Right atrium auricular region (tissue), 2 donors: ENCODE data around the gene ITGBL1. TPM values are rescaled to one million over a fixed set of nuclear protein-coding genes. Genes with fewer than 3 reads are reported as not detected.
"Not testable (repeated sequence)": the region's sequence is repeated elsewhere in the genome, so short reads cannot be mapped to it uniquely, and the experiment has no call there.

Experiments used
- DNase-seq: peaks from one replicate; pipeline ENCODE4 v3.0.0-alpha.2; 2019; ENCODE audit warnings: low spot score
- H3K27ac ChIP-seq, 2 donors: fragments of 200-600 bp; sonication (generic); 1 replicate in 1 of 2; 2 replicates in 1 of 2; pipeline ENCODE4 v1.5.1; 2016 to 2019
- H3K27me3 ChIP-seq, 2 donors: fragments of 200-600 bp; sonication (generic); one replicate each; pipeline versions ENCODE4 v1.5.1 to v1.6.0; 2017 to 2019
- H3K36me3 ChIP-seq: fragments of 200-600 bp; sonication (generic); one replicate; pipeline ENCODE4 v1.5.1; 2016
- H3K4me1 ChIP-seq, 2 donors: fragments of 200-600 bp; sonication (generic); one replicate each; pipeline versions ENCODE4 v1.5.1 to v1.6.0; 2017 to 2019
- H3K4me3 ChIP-seq, 2 donors: fragments of 200-600 bp; sonication (generic); 1 replicate in 1 of 2; 2 replicates in 1 of 2; pipeline ENCODE4 v1.5.1; 2017 to 2019; ENCODE audit warnings: mild to moderate bottlenecking in 1 of 2, moderate library complexity in 1 of 2
- H3K9me3 ChIP-seq, 2 donors: fragments of 200-600 bp; sonication (generic); one replicate each; pipeline ENCODE4 v1.5.1; 2019
- total RNA-seq, 2 donors: library from RNA; depleted of rRNA; stranded (reverse); fragments of >200 nt; gene quantifications; one replicate each; pipeline ENCODE4 v1.1.0, GENCODE V29; 2016
- TF ChIP-seq, protein P1 (sequence below), 2 donors: fragments of 200-600 bp; sonication (generic); IDR thresholded peaks; one replicate each; pipeline ENCODE4 v1.5.1; 2019; ENCODE audit warnings: antibody characterized with exemption in 2 of 2

The ITGBL1 gene
- total RNA-seq, 2 donors from 2014 or later = 2.4 to 5.4 TPM

- Histone ChIP-seq H3K4me1 (no peaks in the 10 kb centered on the region), H3K4me3 (no peak overlapping the region), H3K36me3 (no peaks in the 10 kb centered on the region), H3K27ac (no peak overlapping the region), H3K27me3 (no peaks in the 10 kb centered on the region), H3K9me3 (no peaks in the 10 kb centered on the region)
- TF ChIP-seq, protein P1, sequence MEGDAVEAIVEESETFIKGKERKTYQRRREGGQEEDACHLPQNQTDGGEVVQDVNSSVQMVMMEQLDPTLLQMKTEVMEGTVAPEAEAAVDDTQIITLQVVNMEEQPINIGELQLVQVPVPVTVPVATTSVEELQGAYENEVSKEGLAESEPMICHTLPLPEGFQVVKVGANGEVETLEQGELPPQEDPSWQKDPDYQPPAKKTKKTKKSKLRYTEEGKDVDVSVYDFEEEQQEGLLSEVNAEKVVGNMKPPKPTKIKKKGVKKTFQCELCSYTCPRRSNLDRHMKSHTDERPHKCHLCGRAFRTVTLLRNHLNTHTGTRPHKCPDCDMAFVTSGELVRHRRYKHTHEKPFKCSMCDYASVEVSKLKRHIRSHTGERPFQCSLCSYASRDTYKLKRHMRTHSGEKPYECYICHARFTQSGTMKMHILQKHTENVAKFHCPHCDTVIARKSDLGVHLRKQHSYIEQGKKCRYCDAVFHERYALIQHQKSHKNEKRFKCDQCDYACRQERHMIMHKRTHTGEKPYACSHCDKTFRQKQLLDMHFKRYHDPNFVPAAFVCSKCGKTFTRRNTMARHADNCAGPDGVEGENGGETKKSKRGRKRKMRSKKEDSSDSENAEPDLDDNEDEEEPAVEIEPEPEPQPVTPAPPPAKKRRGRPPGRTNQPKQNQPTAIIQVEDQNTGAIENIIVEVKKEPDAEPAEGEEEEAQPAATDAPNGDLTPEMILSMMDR (IDR thresholded peaks at IDR 0.05) = no peak
- DNase-seq = no peak
Measured at GRCh38 chr13:101536079-101536478, 83.6 kb downstream of the ITGBL1 start.

DNA sequence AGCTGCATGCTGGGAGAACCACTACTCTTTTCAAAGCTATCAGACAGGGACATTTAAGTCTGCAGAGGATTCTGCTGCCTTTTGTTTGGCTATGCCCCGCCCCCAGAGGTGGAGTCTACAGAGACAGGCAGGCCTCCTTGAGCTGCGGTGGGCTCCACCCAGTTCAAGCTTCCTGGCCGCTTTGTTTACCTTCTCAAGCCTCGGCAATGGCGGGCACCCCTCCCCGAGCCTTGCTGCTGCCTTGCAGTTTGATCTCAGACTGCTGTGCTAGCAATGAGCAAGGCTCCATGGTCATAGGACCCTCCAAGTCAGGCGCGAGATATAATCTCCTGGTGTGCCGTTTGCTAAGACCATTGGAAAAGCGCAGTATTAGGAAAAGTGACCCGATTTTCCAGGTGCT, 92.1 kb downstream of the ITGBL1 start:
- H3K4me1 ChIP-seq, H3K27ac ChIP-seq, H3K9me3 ChIP-seq, H3K27me3 ChIP-seq, H3K36me3 ChIP-seq, DNase-seq, H3K4me3 ChIP-seq: not testable (repeated sequence)

GRCh38 chr13:101544979-101545378, 92.5 kb downstream of the ITGBL1 start:
- no peaks in the 10 kb centered on the region for H3K27me3 ChIP-seq
- H3K36me3 ChIP-seq = no peaks in the 10 kb centered on the region
- H3K27ac ChIP-seq = no peak overlapping the region
- no peak for DNase-seq
- no peaks in the 10 kb centered on the region for H3K9me3 ChIP-seq
- TF ChIP-seq, protein P1 (IDR thresholded peaks at IDR 0.05) = no peak
- no peak overlapping the region for H3K4me3 ChIP-seq
- H3K4me1 ChIP-seq = no peaks in the 10 kb centered on the region

GRCh38 chr13:101545521-101545920, 93.0 kb downstream of the ITGBL1 start:
- DNase-seq = no peak
- TF ChIP-seq, protein P1 (IDR thresholded peaks at IDR 0.05) = no peak

DNA sequence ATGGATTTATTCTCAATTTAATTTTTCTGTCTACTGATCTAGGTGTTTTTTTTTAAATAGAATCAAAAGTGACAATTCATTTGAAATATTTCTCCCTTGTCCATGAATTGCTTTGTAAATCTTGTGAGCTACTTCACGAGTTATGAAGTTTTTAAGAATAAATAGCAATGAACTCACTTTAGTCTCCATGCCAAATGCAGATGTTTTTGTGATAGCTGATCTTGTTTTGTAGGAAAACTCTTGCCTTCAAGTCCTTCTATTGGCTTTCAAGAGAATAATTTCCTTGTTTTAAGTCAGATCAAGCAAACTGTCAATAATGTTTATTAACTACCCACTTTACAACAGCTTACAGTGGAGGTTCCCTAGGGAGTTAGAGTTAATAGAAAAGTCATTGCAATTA, 99.8 kb downstream of the ITGBL1 start:
- DNase-seq = no peak
- TF ChIP-seq, protein P1 (IDR thresholded peaks at IDR 0.05) = no peak
- no peak overlapping the region for H3K27ac ChIP-seq
- no peaks in the 10 kb centered on the region for H3K36me3 ChIP-seq
- no peaks in the 10 kb centered on the region for H3K27me3 ChIP-seq
- no peak overlapping the region for H3K4me3 ChIP-seq
- H3K4me1 ChIP-seq = no peaks in the 10 kb centered on the region
- H3K9me3 ChIP-seq = no peaks in the 10 kb centered on the region

More at GRCh38 chr13:101545521-101545920, 93.0 kb downstream of the ITGBL1 start:
- Histone ChIP-seq H3K4me1 (no peaks in the 10 kb centered on the region), H3K27me3 (no peaks in the 10 kb centered on the region), H3K36me3 (no peaks in the 10 kb centered on the region), H3K27ac (no peak overlapping the region), H3K9me3 (no peaks in the 10 kb centered on the region), H3K4me3 (no peak overlapping the region)

DNA sequence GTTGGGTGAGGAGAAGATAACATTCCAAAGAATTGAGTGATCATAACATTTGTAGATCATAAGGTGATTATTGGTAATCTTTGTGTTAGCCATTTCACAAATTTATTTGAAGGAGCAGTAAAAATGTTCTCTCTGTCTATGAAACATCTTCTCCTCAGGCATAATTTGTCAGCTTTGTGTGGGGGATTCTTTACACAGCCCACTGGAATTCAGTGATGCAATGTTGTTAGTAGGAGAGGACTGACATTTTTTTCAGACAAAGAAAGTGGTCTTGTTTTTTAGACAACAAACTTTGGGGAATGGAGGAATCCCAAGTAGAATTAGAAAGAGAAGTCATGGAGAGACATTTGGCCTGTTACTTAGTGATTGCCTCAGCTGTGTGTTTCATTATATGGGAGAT, 100.3 kb downstream of the ITGBL1 start:
- H3K4me3 ChIP-seq = no peak overlapping the region
- no peaks in the 10 kb centered on the region for H3K4me1 ChIP-seq
- H3K36me3 ChIP-seq = no peaks in the 10 kb centered on the region
- TF ChIP-seq, protein P1 (IDR thresholded peaks at IDR 0.05) = no peak
- no peaks in the 10 kb centered on the region for H3K9me3 ChIP-seq
- no peak for DNase-seq
- no peaks in the 10 kb centered on the region for H3K27me3 ChIP-seq
- H3K27ac ChIP-seq = no peak overlapping the region
